ENCODE measurements around the gene NPEPL1. TPM values are rescaled to one million over a fixed set of nuclear protein-coding genes. Genes with fewer than 3 reads are reported as not detected.

NPEPL1 gene
- total RNA-seq, 1 donor from 2014 or later, result 68.3 TPM

GRCh38 chr20:58701431-58702160 lies 9.0 kb downstream of the NPEPL1 start:
- intact Hi-C loops (cut with DNase I), result no loop called here

GRCh38 chr20:58702161-58702510 lies 9.5 kb downstream of the NPEPL1 start:
- Histone ChIP-seq H3K36me3 (peaks cover 41 to 53% of the 10 kb centered on the region in 2 donors), H3K4me3 (no peak overlapping the region), H3K27me3 (no peaks in the 10 kb centered on the region), H3K9me3 (no peaks in the 10 kb centered on the region), H3K4me1 (no peaks in the 10 kb centered on the region), H3K27ac (no peak overlapping the region)
- no peak for DNase-seq (ENCODE audit: low spot score in 2 of 2)
- intact Hi-C loops (cut with DNase I), result no loop called here
- TF ChIP-seq CTCF (IDR thresholded peaks at IDR 0.05), result no peak

More at GRCh38 chr20:58701431-58702160, 9.0 kb downstream of the NPEPL1 start:
- peaks cover 41 to 57% of the 10 kb centered on the region in 2 donors for H3K36me3 ChIP-seq
- no peak for DNase-seq (ENCODE audit: low spot score in 2 of 2)
- no peaks in the 10 kb centered on the region for H3K4me1 ChIP-seq
- TF ChIP-seq CTCF (IDR thresholded peaks at IDR 0.05), result no peak
- no peaks in the 10 kb centered on the region for H3K9me3 ChIP-seq
- H3K27ac ChIP-seq, result no peak overlapping the region
- H3K27me3 ChIP-seq, result no peaks in the 10 kb centered on the region
- H3K4me3 ChIP-seq, result no peak overlapping the region

- intact Hi-C loops (cut with DNase I), result no loop called here
Observed at GRCh38 chr20:58702859-58703648, 10.5 kb downstream of the NPEPL1 start.

GRCh38 chr20:58703765-58704371 lies 11.3 kb downstream of the NPEPL1 start:
- Histone ChIP-seq H3K9me3 (no peaks in the 10 kb centered on the region), H3K4me1 (no peaks in the 10 kb centered on the region), H3K27me3 (no peaks in the 10 kb centered on the region), H3K36me3 (peaks cover 29 to 57% of the 10 kb centered on the region in 2 donors), H3K4me3 (no peak overlapping the region), H3K27ac (no peak overlapping the region)
- intact Hi-C loops (cut with DNase I), result no loop called here
- DNase-seq (ENCODE audit: low spot score in 2 of 2), result no peak
- no peak for TF ChIP-seq CTCF (IDR thresholded peaks at IDR 0.05)

More at GRCh38 chr20:58702859-58703648, 10.5 kb downstream of the NPEPL1 start:
- no peak for DNase-seq (ENCODE audit: low spot score in 2 of 2)
- Histone ChIP-seq H3K9me3 (no peaks in the 10 kb centered on the region), H3K27ac (no peak overlapping the region), H3K4me3 (no peak overlapping the region), H3K36me3 (peaks cover 36 to 58% of the 10 kb centered on the region in 2 donors), H3K27me3 (no peaks in the 10 kb centered on the region), H3K4me1 (no peaks in the 10 kb centered on the region)
- no peak for TF ChIP-seq CTCF (IDR thresholded peaks at IDR 0.05)

GRCh38 chr20:58705208-58705926 lies 12.8 kb downstream of the NPEPL1 start:
- intact Hi-C loops (cut with DNase I), result no loop called here
- TF ChIP-seq CTCF (IDR thresholded peaks at IDR 0.05), result no peak
- no peaks in the 10 kb centered on the region for H3K4me1 ChIP-seq
- H3K36me3 ChIP-seq, result peaks cover 25 to 54% of the 10 kb centered on the region in 2 donors
- no peaks in the 10 kb centered on the region for H3K9me3 ChIP-seq
- no peak overlapping the region for H3K4me3 ChIP-seq
- no peak overlapping the region for H3K27ac ChIP-seq
- DNase-seq (ENCODE audit: low spot score in 2 of 2), result no peak
- H3K27me3 ChIP-seq, result no peaks in the 10 kb centered on the region
